Endothelial cell of umbilical vein (primary cell): ENCODE data around the gene PSME3IP1. TPM values are rescaled to one million over a fixed set of nuclear protein-coding genes. Genes with fewer than 3 reads are reported as not detected.

Experiments used
- BruUV-seq: library from RNA; stranded (reverse); fragments of 400-500 nt; replicated peaks from 2 replicates; lab custom pipeline; 2021; lab: Mats Ljungman, UMichigan
- CTCF ChIA-PET: fragments of 300-600, 350-600 bp; sonication (Branson Sonifier 250); formaldehyde crosslinking; loops from one replicate; lab custom pipeline; 2021; ENCODE audit warnings: antibody characterized with exemption, inconsistent platforms; lab: Charles Lee
- POLR2A ChIA-PET: fragments of 300-600, 350-600 bp; sonication (Branson Sonifier 250); formaldehyde crosslinking; loops from one replicate; lab custom pipeline; 2021; ENCODE audit warnings: antibody characterized with exemption, inconsistent platforms; lab: Charles Lee
- DNase-seq: peaks from one replicate; pipeline ENCODE4 v3.0.0-alpha.2; 2011; ENCODE audit warnings: low read depth, low spot score
- FAIRE-seq: peaks from 2 replicates; lab custom pipeline; 2011; peaks lifted over from hg19 to GRCh38; lab: Jason Lieb, UNC
- H2AFZ ChIP-seq: 2 replicates; pipeline ENCODE4 v1.6.0; 2012; ENCODE audit warnings: low read depth, low read length, control low read depth, inconsistent platforms
- H3K27ac ChIP-seq: 2 replicates; pipeline ENCODE4 v1.5.1; 2011; ENCODE audit warnings: low read depth, mild to moderate bottlenecking, control low read depth, low read length, moderate library complexity; ENCODE audit not compliant: insufficient read depth
- H3K27me3 ChIP-seq, 2 experiments: 2 replicates each; pipeline versions ENCODE4 v1.6.0 to v1.6.1; 2011; ENCODE audit warnings: low read length in 2 of 2, mixed read lengths in 1 of 2; ENCODE audit not compliant: control insufficient read depth in 2 of 2, insufficient read depth in 2 of 2
- H3K36me3 ChIP-seq, 2 experiments: 2 replicates in 1 of 2; 3 replicates in 1 of 2; pipeline ENCODE4 v1.5.1; 2011; ENCODE audit warnings: low read length in 2 of 2, mild to moderate bottlenecking in 1 of 2, moderate library complexity in 1 of 2; ENCODE audit not compliant: control insufficient read depth in 2 of 2, insufficient read depth in 2 of 2; ENCODE audit errors: extremely low read depth in 1 of 2
- H3K4me1 ChIP-seq: 3 replicates; pipeline ENCODE4 v1.5.1; 2011; ENCODE audit warnings: mild to moderate bottlenecking, low read length; ENCODE audit not compliant: control insufficient read depth, insufficient read depth; ENCODE audit errors: extremely low read depth
- H3K4me2 ChIP-seq: 2 replicates; pipeline ENCODE4 v1.6.1; 2011; ENCODE audit warnings: low read length, control low read depth, mixed read lengths; ENCODE audit not compliant: insufficient read depth
- H3K4me3 ChIP-seq, 3 experiments: fragments of 200-600 bp in 1 of 3; sonication (generic), shearing (Covaris generic) in 1 of 3; replicated peaks in 1 of 3; 2 replicates each; pipeline ENCODE4 v1.5.1; 2011 to 2016; ENCODE audit warnings: control low read depth in 3 of 3, low read length in 3 of 3, mild to moderate bottlenecking in 2 of 3, inconsistent platforms in 1 of 3, low read depth in 1 of 3, moderate library complexity in 1 of 3; ENCODE audit not compliant: insufficient read depth in 1 of 3
- H3K79me2 ChIP-seq: 2 replicates; pipeline ENCODE4 v1.6.0; 2012; ENCODE audit warnings: low read length, inconsistent platforms; ENCODE audit not compliant: control insufficient read depth, insufficient read depth
- H3K9ac ChIP-seq: replicated peaks from 2 replicates; pipeline ENCODE3; 2011; ENCODE audit warnings: low read length, control low read depth; ENCODE audit not compliant: insufficient read depth; ENCODE audit errors: extremely low read depth
- H3K9me1 ChIP-seq: replicated peaks from 3 replicates; pipeline ENCODE4 v1.6.0; 2011; ENCODE audit warnings: mild to moderate bottlenecking, low read length; ENCODE audit not compliant: control insufficient read depth, insufficient read depth; ENCODE audit errors: extremely low read depth
- H3K9me3 ChIP-seq: replicated peaks from 2 replicates; pipeline ENCODE4 v1.5.1; 2012; ENCODE audit warnings: low read length, inconsistent platforms; ENCODE audit not compliant: control insufficient read depth, insufficient read depth
- H4K20me1 ChIP-seq: replicated peaks from 2 replicates; pipeline ENCODE3; 2011; ENCODE audit warnings: mild to moderate bottlenecking, low read length; ENCODE audit not compliant: control insufficient read depth, insufficient read depth; ENCODE audit errors: extremely low read depth
- CTCF ChIP-seq, 2 donors: IDR thresholded peaks; 1 replicate in 1 of 2; 2 replicates in 1 of 2; pipeline ENCODE4 v1.5.1; 2011; ENCODE audit warnings: low read length in 2 of 2, mild to moderate bottlenecking in 2 of 2, moderate library complexity in 2 of 2, control low read depth in 1 of 2, inconsistent platforms in 1 of 2, low read depth in 1 of 2; ENCODE audit not compliant: insufficient read depth in 1 of 2; ENCODE audit errors: extremely low read depth in 1 of 2
- EZH2 ChIP-seq: IDR thresholded peaks from 2 replicates; pipeline ENCODE4 v1.6.1; 2012; ENCODE audit warnings: borderline replicate concordance, low read depth, mild to moderate bottlenecking, moderate library complexity, low read length, inconsistent platforms; ENCODE audit not compliant: severe bottlenecking
- FOS ChIP-seq: IDR thresholded peaks from 2 replicates; pipeline ENCODE4 v1.6.1; 2011; ENCODE audit warnings: mild to moderate bottlenecking, low read length, moderate library complexity, borderline replicate concordance; ENCODE audit not compliant: insufficient read depth
- GATA2 ChIP-seq: IDR thresholded peaks from 2 replicates; pipeline ENCODE4 v1.7.0; 2011; ENCODE audit warnings: low read depth, mild to moderate bottlenecking, moderate library complexity, mixed read lengths, low read length; ENCODE audit not compliant: insufficient read length, insufficient read depth
- JUN ChIP-seq: IDR thresholded peaks from 2 replicates; pipeline ENCODE4 v1.6.1; 2011; ENCODE audit warnings: borderline replicate concordance, low read depth; ENCODE audit not compliant: insufficient read length, insufficient read depth
- MYC ChIP-seq: IDR thresholded peaks from one replicate; pipeline ENCODE4 v1.6.1; 2011; ENCODE audit warnings: mild to moderate bottlenecking, low read depth, low read length
- POLR2A ChIP-seq: IDR thresholded peaks from 2 replicates; pipeline ENCODE4 v1.6.1; 2012; ENCODE audit warnings: low read depth, mild to moderate bottlenecking, control low read depth, low read length
- POLR2AphosphoS5 ChIP-seq: IDR thresholded peaks from 2 replicates; pipeline ENCODE4 v1.6.1; 2012; ENCODE audit warnings: low read depth, mild to moderate bottlenecking, control low read depth, low read length, moderate library complexity; ENCODE audit not compliant: insufficient read depth
- dilution Hi-C: fragments of 300-500 bp; cut with MboI; formaldehyde crosslinking; loops from one replicate; pipeline ENCODE4 v1.15.0; 2019; ENCODE audit warnings: low sequenced_read_pairs; ENCODE audit not compliant: extremely low pct_ligation_motif_present
- intact Hi-C: fragments of 100-400 bp; cut with micrococcal nuclease; formaldehyde crosslinking; loops from one replicate; pipeline ENCODE4 v1.10.0; 2022
- polyA plus RNA-seq, 4 experiments: library from polyadenylated mRNA; depleted of rRNA in 3 of 4; stranded (reverse) in 3 of 4; unstranded in 1 of 4; fragments of >200 nt; gene quantifications; 2 replicates each; pipeline versions ENCODE4 v1.2.1 to v1.2.3, GENCODE V29; 2011 to 2012; ENCODE audit warnings: missing spikeins in 1 of 4
- total RNA-seq: library from RNA; stranded (reverse); gene quantifications from 2 replicates; pipeline ENCODE4 v1.2.3, GENCODE V29; 2021
- TF ChIP-seq, protein P1 (sequence below): IDR thresholded peaks from 2 replicates; pipeline ENCODE4 v1.6.1; 2011; ENCODE audit not compliant: insufficient read depth, insufficient read length

PSME3IP1 gene
- total and polyA plus RNA-seq, 2 donors (not counting 3 experiments of a cell fraction or from before 2014, with no cell fraction given), result 86.2 to 91.8 TPM

DNA sequence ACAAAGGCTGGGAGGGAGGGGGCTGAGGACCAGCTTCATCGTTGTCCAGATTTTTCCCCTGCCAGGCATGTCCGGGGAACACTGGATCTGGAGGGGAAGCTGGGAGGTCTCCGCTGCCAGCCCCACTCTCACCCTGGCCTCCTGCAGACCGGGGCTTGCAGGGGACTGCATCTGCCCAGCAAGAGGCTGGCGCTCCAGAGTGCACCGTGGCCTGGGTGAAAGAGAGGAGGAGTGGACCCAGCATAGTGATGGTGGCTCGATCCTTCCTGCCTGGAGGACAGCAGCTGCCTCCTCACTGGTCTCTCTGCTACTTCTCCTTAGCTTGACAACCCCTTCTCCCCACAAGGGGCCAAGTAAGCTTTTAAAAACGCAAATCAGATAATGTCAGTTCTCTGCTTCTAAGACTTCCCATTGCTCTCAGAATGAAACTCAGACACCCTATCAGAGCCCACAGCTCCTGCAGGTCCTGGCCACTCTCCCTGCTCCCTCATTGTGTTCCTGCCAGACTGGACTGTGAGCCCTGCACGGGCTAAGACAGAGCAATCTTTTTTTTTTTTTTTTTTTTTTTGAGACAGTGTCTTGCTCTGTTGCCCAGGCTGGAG lies 78.4 kb downstream of the PSME3IP1 start:
- no peak overlapping the region for H2AFZ ChIP-seq
- H3K9ac ChIP-seq, result no peak overlapping the region
- DNase-seq (no peak), FAIRE-seq (no peak)
- TF ChIP-seq POLR2AphosphoS5 (no peak), FOS (no peak), POLR2A (no peak), GATA2 (no peak), JUN (no peak), EZH2 (no peak), CTCF (IDR thresholded peaks at IDR 0.05; ENCODE audit: extremely low read depth in 1 of 2, insufficient read depth in 1 of 2, low read depth in 1 of 2, low read length in 2 of 2) (no peak), MYC (no peak)
- TF ChIP-seq, protein P1, sequence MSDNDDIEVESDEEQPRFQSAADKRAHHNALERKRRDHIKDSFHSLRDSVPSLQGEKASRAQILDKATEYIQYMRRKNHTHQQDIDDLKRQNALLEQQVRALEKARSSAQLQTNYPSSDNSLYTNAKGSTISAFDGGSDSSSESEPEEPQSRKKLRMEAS, result no peak
- no peak overlapping the region for H3K27ac ChIP-seq
- ChIA-PET CTCF (interaction anchor here (0.9 to 1.7 kb wide), 4 partner anchors 10 to 23 kb away, joined by 3 to 13 read pairs (median 4); partner anchors contain the start of gene CPNE2), POLR2A (interaction anchor here (0.7 kb wide), 1 partner anchor 13 kb away, joined by 9 read pairs; no protein-coding TSS in a partner anchor)
- BruUV-seq, result no TSS peak
- dilution Hi-C loops (no loop called here), intact Hi-C loops (no loop called here)
- no peaks in the 10 kb centered on the region for H3K9me3 ChIP-seq
- H3K4me2 ChIP-seq, result no peak overlapping the region
- no peaks in the 10 kb centered on the region for H3K9me1 ChIP-seq
- no peaks in the 10 kb centered on the region for H4K20me1 ChIP-seq
- no peaks in the 10 kb centered on the region for H3K4me1 ChIP-seq
- no peaks in the 10 kb centered on the region for H3K36me3 ChIP-seq
- peaks cover 3% of the 10 kb centered on the region for H3K79me2 ChIP-seq
- H3K4me3 ChIP-seq, result no peak overlapping the region
- no peaks in the 10 kb centered on the region for H3K27me3 ChIP-seq
